GM12872 (cell line): ENCODE results near the gene TMEM233.

ENCODE experiments used
- CTCF ChIP-seq: IDR thresholded peaks from 3 replicates; pipeline ENCODE4 v1.5.1; 2011; ENCODE audit warnings: low read depth, mild to moderate bottlenecking, low read length, moderate library complexity; ENCODE audit not compliant: insufficient read depth

Gene TMEM233

GRCh38 chr12:119683816-119684215 is 90.2 kb downstream of the TMEM233 start:
- no peak for TF ChIP-seq CTCF

DNA sequence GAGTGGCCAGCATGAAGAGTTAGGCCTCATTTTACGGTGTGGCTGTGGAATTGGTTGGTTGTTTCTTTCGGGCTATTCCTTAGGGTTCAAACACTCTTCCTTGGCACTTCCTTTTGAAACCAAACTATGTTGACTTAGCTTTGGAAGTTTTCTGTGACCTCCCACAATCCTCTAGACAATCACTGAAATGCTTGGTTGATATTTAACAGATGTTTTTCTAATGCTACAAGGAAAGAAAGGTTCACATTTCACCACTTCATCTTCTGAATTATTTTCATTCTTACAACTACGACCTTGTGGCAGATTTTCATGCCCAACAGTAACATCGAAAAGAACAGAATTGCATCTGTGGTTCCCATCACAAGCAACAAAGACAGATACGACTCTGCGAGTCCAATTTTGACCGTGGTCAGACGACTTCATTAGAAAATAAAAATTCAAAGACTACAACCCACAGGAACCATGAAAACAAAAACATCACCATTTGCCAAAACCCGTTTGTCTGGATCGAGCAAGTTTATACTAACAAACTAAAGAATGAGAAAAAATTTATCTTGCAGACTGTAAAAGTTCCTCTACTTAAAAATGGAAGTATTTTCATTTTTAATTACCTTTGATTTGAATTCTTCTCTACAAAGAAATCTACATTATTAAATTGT is 91.3 kb downstream of the TMEM233 start:
- TF ChIP-seq CTCF, result no peak

- TF ChIP-seq CTCF, result no peak
Observed at GRCh38 chr12:119685375-119685774, 91.8 kb downstream of the TMEM233 start.

GRCh38 chr12:119686355-119686754 is 92.8 kb downstream of the TMEM233 start:
- TF ChIP-seq CTCF, result no peak

DNA sequence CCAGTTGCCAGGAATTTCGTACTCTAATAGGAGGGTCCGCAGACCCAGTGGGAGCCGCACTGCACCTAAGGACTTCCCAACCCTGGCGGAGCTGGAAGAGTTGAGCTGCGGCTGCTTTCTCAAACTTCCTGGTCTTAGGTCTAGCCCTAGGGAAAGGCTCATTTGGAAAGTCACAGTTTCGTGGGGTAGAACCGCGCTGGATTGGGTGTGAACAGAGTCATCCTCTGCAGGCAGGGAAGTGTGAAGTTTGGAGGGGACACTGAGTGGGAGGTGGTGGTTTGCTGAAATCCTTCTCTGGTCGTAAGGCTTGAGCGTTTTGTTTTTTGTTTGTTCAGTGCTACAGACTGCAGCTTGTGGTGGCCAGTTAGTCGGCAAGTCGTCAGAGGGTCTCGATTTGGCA is 93.2 kb downstream of the TMEM233 start:
- no peak for TF ChIP-seq CTCF

GRCh38 chr12:119687406-119687805 is 93.8 kb downstream of the TMEM233 start:
- TF ChIP-seq CTCF, result no peak

GRCh38 chr12:119687879-119688278 is 94.3 kb downstream of the TMEM233 start:
- no peak for TF ChIP-seq CTCF
